RWPE2 (cell line): ENCODE results near the gene TLX3.

Source experiments
- ATAC-seq: fragments of 200-7000 bp; cut with Tn5 transposase; 3 replicates; pipeline ENCODE4 v1.9.1; 2021; ENCODE audit warnings: low read depth
- DNase-seq: peaks from one replicate; pipeline ENCODE4 v3.0.0-alpha.2; 2020; ENCODE audit warnings: low spot score
- H3K27ac ChIP-seq: fragments of 450-650 bp; 2 replicates; pipeline ENCODE4 v1.5.1; 2017; ENCODE audit warnings: mild to moderate bottlenecking; ENCODE audit not compliant: poor library complexity, severe bottlenecking
- H3K27me3 ChIP-seq: fragments of 250-450 bp; sonication (Bioruptor Pico); 2 replicates; pipeline ENCODE4 v1.5.1; 2021; ENCODE audit warnings: mild to moderate bottlenecking, moderate library complexity; ENCODE audit not compliant: insufficient read depth, poor library complexity, severe bottlenecking
- H3K36me3 ChIP-seq: fragments of 250-450 bp; sonication (Bioruptor Pico); 2 replicates; pipeline ENCODE4 v1.5.1; 2020; ENCODE audit warnings: low read depth, mild to moderate bottlenecking, moderate library complexity
- H3K4me1 ChIP-seq: fragments of 250-450 bp; sonication (Bioruptor Pico); 2 replicates; pipeline ENCODE4 v1.5.1; 2021; ENCODE audit warnings: mild to moderate bottlenecking, moderate library complexity; ENCODE audit not compliant: insufficient read depth, poor library complexity, severe bottlenecking
- H3K4me3 ChIP-seq: fragments of 250-450 bp; sonication (Bioruptor Pico); 2 replicates; pipeline ENCODE4 v1.5.1; 2021; ENCODE audit warnings: mild to moderate bottlenecking, moderate library complexity; ENCODE audit not compliant: severe bottlenecking
- H3K9me3 ChIP-seq: fragments of 250-450 bp; sonication (Bioruptor Pico); 2 replicates; pipeline ENCODE4 v1.5.1; 2021; ENCODE audit warnings: mild to moderate bottlenecking, moderate library complexity; ENCODE audit not compliant: severe bottlenecking
- CTCF ChIP-seq: fragments of 450-650 bp; IDR thresholded peaks from one replicate; pipeline ENCODE4 v1.5.1; 2017; ENCODE audit warnings: mild to moderate bottlenecking, moderate library complexity; ENCODE audit not compliant: poor library complexity, severe bottlenecking

The TLX3 gene

DNA sequence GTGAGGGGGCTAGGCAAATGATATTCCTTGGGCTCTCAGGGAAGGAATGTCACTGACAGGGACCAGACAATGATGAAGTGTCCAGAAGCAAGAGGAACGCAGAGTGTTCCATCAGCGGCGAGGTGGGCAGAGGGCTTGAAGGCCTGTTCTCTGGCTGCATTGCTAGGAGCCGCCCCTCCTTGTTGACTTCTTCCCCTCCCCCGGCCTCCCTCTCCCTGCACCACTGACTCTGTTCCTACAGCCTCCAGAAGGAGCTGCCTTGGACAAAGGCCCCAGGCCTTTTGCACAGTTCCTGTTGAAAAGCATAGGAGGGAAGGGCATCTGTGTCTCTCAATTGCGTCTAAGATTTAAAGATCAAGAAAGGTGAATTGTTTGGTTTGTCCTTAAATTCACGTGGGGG lies 12.4 kb downstream of the TLX3 start:
- Histone ChIP-seq H3K9me3 (no peaks in the 10 kb centered on the region), H3K27me3 (peaks cover 99% of the 10 kb centered on the region), H3K4me3 (no peak overlapping the region), H3K36me3 (no peaks in the 10 kb centered on the region), H3K4me1 (no peaks in the 10 kb centered on the region), H3K27ac (no peak overlapping the region)
- DNase-seq (peak; percentile 55), ATAC-seq (no peak)
- TF ChIP-seq CTCF, result no peak

GRCh38 chr5:171322527-171322926 lies 13.5 kb downstream of the TLX3 start:
- Histone ChIP-seq H3K27ac (no peak overlapping the region), H3K36me3 (no peaks in the 10 kb centered on the region), H3K4me1 (no peaks in the 10 kb centered on the region), H3K27me3 (peaks cover 92% of the 10 kb centered on the region), H3K4me3 (no peak overlapping the region), H3K9me3 (no peaks in the 10 kb centered on the region)
- no peak for TF ChIP-seq CTCF
- ATAC-seq, result no peak
- no peak for DNase-seq

- Histone ChIP-seq H3K9me3 (no peaks in the 10 kb centered on the region), H3K27me3 (peaks cover 92% of the 10 kb centered on the region), H3K4me3 (no peak overlapping the region), H3K4me1 (no peaks in the 10 kb centered on the region), H3K36me3 (no peaks in the 10 kb centered on the region), H3K27ac (no peak overlapping the region)
- DNase-seq (peak; percentile 18), ATAC-seq (no peak)
- TF ChIP-seq CTCF, result no peak
Observed at GRCh38 chr5:171323007-171323406, 14.0 kb downstream of the TLX3 start.

DNA sequence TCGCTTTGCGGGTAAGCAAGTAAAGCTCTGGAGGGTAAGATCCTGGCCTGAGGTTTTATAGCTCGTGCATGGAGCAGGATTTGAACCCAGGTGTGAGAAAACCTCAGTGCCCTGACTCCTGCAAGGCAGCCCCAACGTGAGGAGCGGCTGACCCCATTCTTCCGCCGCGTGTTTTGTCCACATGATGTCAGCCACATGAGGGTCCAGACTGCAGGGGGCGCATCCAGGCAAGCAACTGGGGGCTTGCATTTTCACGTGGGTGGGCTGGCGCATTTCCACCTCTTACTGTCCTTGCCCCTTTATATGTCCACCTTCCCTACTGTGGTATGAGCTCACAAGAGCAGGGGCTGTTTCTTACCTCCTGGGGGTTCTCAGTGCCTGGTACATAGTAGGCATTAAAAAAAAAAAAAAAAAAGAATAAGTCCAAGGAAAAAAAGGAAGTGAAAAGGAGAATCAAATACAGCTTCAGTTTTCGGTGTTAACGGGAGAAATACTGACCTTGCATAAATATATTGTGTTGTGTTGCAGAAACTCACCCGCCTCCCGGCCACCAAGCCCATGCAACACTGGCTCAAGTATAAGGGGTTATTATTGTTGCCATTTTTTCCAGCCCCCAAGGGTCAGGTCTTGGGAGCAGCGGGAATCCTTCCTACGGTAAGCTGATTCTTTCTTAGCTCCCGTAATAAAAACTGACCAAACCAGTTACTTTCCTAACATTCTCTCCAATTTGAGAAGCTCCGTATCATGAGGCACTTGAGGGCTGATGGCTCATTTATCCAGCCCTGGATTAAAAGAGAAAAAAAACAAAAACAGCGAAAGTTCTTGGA lies 15.0 kb downstream of the TLX3 start:
- no peaks in the 10 kb centered on the region for H3K4me1 ChIP-seq
- no peak overlapping the region for H3K4me3 ChIP-seq
- peak; percentile 59 for DNase-seq
- no peaks in the 10 kb centered on the region for H3K9me3 ChIP-seq
- H3K27me3 ChIP-seq, result peaks cover 85% of the 10 kb centered on the region
- H3K27ac ChIP-seq, result no peak overlapping the region
- no peak for TF ChIP-seq CTCF
- no peak for ATAC-seq
- no peaks in the 10 kb centered on the region for H3K36me3 ChIP-seq

- ATAC-seq (no peak), DNase-seq (no peak)
- no peak overlapping the region for H3K4me3 ChIP-seq
- no peak overlapping the region for H3K27ac ChIP-seq
- H3K27me3 ChIP-seq, result peaks cover 25% of the 10 kb centered on the region
- TF ChIP-seq CTCF, result no peak
- no peaks in the 10 kb centered on the region for H3K36me3 ChIP-seq
- H3K4me1 ChIP-seq, result no peaks in the 10 kb centered on the region
- H3K9me3 ChIP-seq, result no peaks in the 10 kb centered on the region
Observed at GRCh38 chr5:171330021-171330420, 21.0 kb downstream of the TLX3 start.
